Measurements from ENCODE around the gene CHD2. TPM values are rescaled to one million over a fixed set of nuclear protein-coding genes. Genes with fewer than 3 reads are reported as not detected.

CHD2 gene
- total RNA-seq, 1 experiment from 2014 or later = 85.0 TPM

- Histone ChIP-seq H3K4me3 (ENCODE audit: low read depth, low read length) (no peak overlapping the region), H3K27me3 (replicated peaks; ENCODE audit: control insufficient read depth, insufficient read depth, low read length) (no peaks in the 10 kb centered on the region), H3K36me3 (ENCODE audit: control insufficient read depth, insufficient read depth, low read length) (no peaks in the 10 kb centered on the region), H3K9me3 (no peaks in the 10 kb centered on the region), H3K4me1 (peaks cover 45% of the 10 kb centered on the region)
- H3K27ac Mint-ChIP-seq (ENCODE audit: unreplicated experiment) = peak overlapping the region; percentile 58
- no peak for DNase-seq
- H3K27me3 Mint-ChIP-seq (ENCODE audit: insufficient read depth, unreplicated experiment) = no peaks in the 10 kb centered on the region
- TF ChIP-seq CTCF (IDR thresholded peaks at IDR 0.05; ENCODE audit: insufficient read depth in 1 of 2, low read depth in 1 of 2, low read length in 1 of 2, severe bottlenecking in 1 of 2, unreplicated experiment in 1 of 2) = no peak
- H3K4me3 Mint-ChIP-seq (ENCODE audit: unreplicated experiment) = peak overlapping the region; percentile 53
- POLR2A ChIA-PET = interaction anchor here (0.5 to 2.1 kb wide), 3 partner anchors 21 to 69 kb away, joined by 3 to 4 read pairs (median 3); no protein-coding TSS in a partner anchor
- H3K36me3 Mint-ChIP-seq (ENCODE audit: insufficient read depth, unreplicated experiment) = peaks cover 14% of the 10 kb centered on the region
- peaks cover 47% of the 10 kb centered on the region for H3K4me1 Mint-ChIP-seq (ENCODE audit: low read depth, unreplicated experiment)
- no peaks in the 10 kb centered on the region for H3K9me3 Mint-ChIP-seq (ENCODE audit: unreplicated experiment)
- BruUV-seq (replicated peaks) = TSS peak; percentile 93
- CTCF ChIA-PET = interaction anchor here (1.8 kb wide), 1 partner anchor 68 kb away, joined by 7 read pairs; no protein-coding TSS in a partner anchor
- intact Hi-C loops (cut with micrococcal nuclease; ENCODE audit: unreplicated experiment) = loop anchor here (2.0 kb wide), 1 partner anchor 45 kb away; no protein-coding TSS in a partner anchor
These were observed 22.7 kb upstream of the CHD2 start for GRCh38 chr15:92877416-92877815.

GRCh38 chr15:92878593-92879053 is 21.5 kb upstream of the CHD2 start:
- no peaks in the 10 kb centered on the region for H3K27me3 Mint-ChIP-seq (ENCODE audit: insufficient read depth, unreplicated experiment)
- peaks cover 47% of the 10 kb centered on the region for H3K4me1 Mint-ChIP-seq (ENCODE audit: low read depth, unreplicated experiment)
- TF ChIP-seq CTCF (IDR thresholded peaks at IDR 0.05; ENCODE audit: insufficient read depth in 1 of 2, low read depth in 1 of 2, low read length in 1 of 2, severe bottlenecking in 1 of 2, unreplicated experiment in 1 of 2) = no peak
- H3K4me3 Mint-ChIP-seq (ENCODE audit: unreplicated experiment) = no peak overlapping the region
- ChIA-PET POLR2A (interaction anchor here (0.6 kb wide), 1 partner anchor 60 kb away, joined by 4 read pairs; no protein-coding TSS in a partner anchor), CTCF (interaction anchor here (1.2 kb wide), 1 partner anchor 41 kb away, joined by 3 read pairs; no protein-coding TSS in a partner anchor)
- H3K9me3 Mint-ChIP-seq (ENCODE audit: unreplicated experiment) = no peaks in the 10 kb centered on the region
- Histone ChIP-seq H3K27me3 (replicated peaks; ENCODE audit: control insufficient read depth, insufficient read depth, low read length) (no peaks in the 10 kb centered on the region), H3K4me1 (peaks cover 45% of the 10 kb centered on the region), H3K36me3 (ENCODE audit: control insufficient read depth, insufficient read depth, low read length) (no peaks in the 10 kb centered on the region), H3K9me3 (no peaks in the 10 kb centered on the region), H3K4me3 (ENCODE audit: low read depth, low read length) (no peak overlapping the region)
- peaks cover 25% of the 10 kb centered on the region for H3K36me3 Mint-ChIP-seq (ENCODE audit: insufficient read depth, unreplicated experiment)
- BruUV-seq (replicated peaks) = no TSS peak
- DNase-seq = no peak
- intact Hi-C loops (cut with micrococcal nuclease; ENCODE audit: unreplicated experiment) = no loop called here
- peak overlapping the region; percentile 30 for H3K27ac Mint-ChIP-seq (ENCODE audit: unreplicated experiment)

GRCh38 chr15:92879949-92880725 is 20.0 kb upstream of the CHD2 start:
- Mint-ChIP-seq H3K9me3 (ENCODE audit: unreplicated experiment) (no peaks in the 10 kb centered on the region), H3K27me3 (ENCODE audit: insufficient read depth, unreplicated experiment) (no peaks in the 10 kb centered on the region), H3K4me3 (ENCODE audit: unreplicated experiment) (peak overlapping the region; percentile 87), H3K27ac (ENCODE audit: unreplicated experiment) (peak overlapping the region; percentile 98), H3K4me1 (ENCODE audit: low read depth, unreplicated experiment) (peaks cover 47% of the 10 kb centered on the region), H3K36me3 (ENCODE audit: insufficient read depth, unreplicated experiment) (peaks cover 40% of the 10 kb centered on the region)
- Histone ChIP-seq H3K4me3 (ENCODE audit: low read depth, low read length) (no peak overlapping the region), H3K27me3 (replicated peaks; ENCODE audit: control insufficient read depth, insufficient read depth, low read length) (no peaks in the 10 kb centered on the region), H3K4me1 (peaks cover 45% of the 10 kb centered on the region), H3K9me3 (no peaks in the 10 kb centered on the region), H3K36me3 (ENCODE audit: control insufficient read depth, insufficient read depth, low read length) (no peaks in the 10 kb centered on the region)
- no TSS peak for BruUV-seq (replicated peaks)
- TF ChIP-seq CTCF (IDR thresholded peaks at IDR 0.05; ENCODE audit: insufficient read depth in 1 of 2, low read depth in 1 of 2, low read length in 1 of 2, severe bottlenecking in 1 of 2, unreplicated experiment in 1 of 2) = no peak
- CTCF ChIA-PET = no interaction called here
- no peak for DNase-seq
- intact Hi-C loops (cut with micrococcal nuclease; ENCODE audit: unreplicated experiment) = no loop called here
- POLR2A ChIA-PET = interaction anchor here (3.7 kb wide), 1 partner anchor 70 kb away, joined by 103 read pairs; no protein-coding TSS in a partner anchor

Measured in Caco-2 (cell line).